Melanocyte of skin (primary cell): ENCODE results near the gene KRT1. TPM values are rescaled to one million over a fixed set of nuclear protein-coding genes. Genes with fewer than 3 reads are reported as not detected.

Experiments
- total RNA-seq, 2 donors: library from RNA; depleted of rRNA; stranded (reverse); fragments of >200 nt; gene quantifications; 2 replicates each; pipeline ENCODE4 v1.2.3, GENCODE V29; 2012

Gene KRT1
- not detected for total RNA-seq

GRCh38 chr12:52680363-52680762 lies at the start of gene KRT1:
TSS of gene KRT1 (minus strand) at chr12:52680407. CDS start at chr12:52680348, 59 bp downstream.

DNA sequence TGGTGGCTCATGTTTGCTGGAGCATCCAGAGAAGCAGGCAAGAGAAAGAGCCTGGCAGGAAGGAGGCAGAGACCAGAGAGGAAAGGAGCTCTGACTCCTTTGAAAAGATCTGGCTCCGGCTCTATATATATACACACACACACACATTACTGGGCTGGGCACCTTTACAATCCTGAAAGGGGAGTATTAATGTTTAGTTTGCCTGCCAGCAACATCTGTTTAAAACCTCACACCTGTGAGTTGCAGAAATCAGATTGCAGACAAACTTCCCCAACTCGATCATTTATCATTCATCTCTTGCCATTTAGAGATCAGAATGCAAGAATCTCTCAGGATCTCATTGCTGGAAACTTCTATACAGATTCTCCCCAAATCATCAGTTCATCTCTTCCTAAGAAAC lies 23.2 kb upstream of the KRT1 start, which contains the start of gene KRT77:
TSS of gene KRT77 (minus strand) at position 101 of the 400 bp plus-strand sequence. CDS start at position 11, 90 bp downstream.

GRCh38 chr12:52651726-52652261 lies 28.4 kb downstream of the KRT1 start, which contains the start of gene KRT2:
TSS of gene KRT2 (minus strand) at chr12:52652211. CDS start at chr12:52652142, 69 bp downstream.

Other genes with a start within 250 kb of the KRT1 start
- gene KRT75, start 246.0 kb downstream of the KRT1 start, total RNA-seq = not detected
- under 1 TPM in 1 of 2 donors, not detected in 1; 0.34 TPM for gene KRT6B, start 228.3 kb downstream of the KRT1 start, total RNA-seq
- not detected for gene KRT6C, start 206.6 kb downstream of the KRT1 start, total RNA-seq
- gene KRT6A, start 187.2 kb downstream of the KRT1 start, total RNA-seq = 1 to 10 TPM in 1 of 2 donors, not detected in 1; 1.0 TPM
- gene KRT5, start 160.0 kb downstream of the KRT1 start, total RNA-seq = under 1 TPM in 1 of 2 donors, not detected in 1; 0.69 TPM
- not detected for gene KRT71, start 127.3 kb downstream of the KRT1 start, total RNA-seq
- gene KRT74, start 106.6 kb downstream of the KRT1 start, total RNA-seq = not detected
- not detected for gene KRT72, start 78.9 kb downstream of the KRT1 start, total RNA-seq
- gene KRT73, start 61.8 kb downstream of the KRT1 start, total RNA-seq = not detected
- not detected for gene KRT2, start 28.2 kb downstream of the KRT1 start, total RNA-seq
- gene KRT77, start 23.1 kb upstream of the KRT1 start, total RNA-seq = not detected
- not detected for gene KRT76, start 96.9 kb upstream of the KRT1 start, total RNA-seq
- gene KRT3, start 115.7 kb upstream of the KRT1 start, total RNA-seq = not detected
- not detected for gene KRT4, start 133.7 kb upstream of the KRT1 start, total RNA-seq
- gene KRT79, start 153.9 kb upstream of the KRT1 start, total RNA-seq = not detected
- gene KRT78, start 168.6 kb upstream of the KRT1 start, total RNA-seq = not detected
- under 1 TPM in 1 of 2 donors, not detected in 1; 0.33 TPM for gene KRT8, start 224.7 kb upstream of the KRT1 start, total RNA-seq